ENCODE results near the gene HEATR9. TPM values are rescaled to one million over a fixed set of nuclear protein-coding genes. Genes with fewer than 3 reads are reported as not detected.

HEATR9 gene
- total and polyA plus RNA-seq, 4 donors, result not detected

- Histone ChIP-seq H3K36me3 (ENCODE audit: control insufficient read depth in 1 of 2, insufficient read depth in 2 of 2, low read length in 1 of 2) (no peaks in the 10 kb centered on the region), H3K27me3 (ENCODE audit: control insufficient read depth in 1 of 2, insufficient read depth in 2 of 2, low read length in 1 of 2) (peaks cover 0 to 2% of the 10 kb centered on the region in 2 donors), H3K27ac (ENCODE audit: low read depth in 1 of 2, low read length in 2 of 2) (no peak overlapping the region), H3K4me3 (ENCODE audit: low read length in 2 of 2) (no peak overlapping the region), H3K9me3 (ENCODE audit: control insufficient read depth, low read length) (no peaks in the 10 kb centered on the region), H3K4me1 (ENCODE audit: control insufficient read depth in 1 of 2, insufficient read depth in 2 of 2, low read length in 2 of 2) (no peaks in the 10 kb centered on the region)
- 64 to 70% methylated on average over 5 of the region's 5 CpGs for WGBS, 2 donors
- no peak for ATAC-seq (ENCODE audit: low FRiP score)
- DNase-seq, result no peak
- intact Hi-C loops (cut with DNase I), result no loop called here
Measured at GRCh38 chr17:35907691-35908090, 39.0 kb upstream of the HEATR9 start.

GRCh38 chr17:35906926-35907637, 38.4 kb upstream of the HEATR9 start:
- 52 to 71% methylated on average over 3 of the region's 3 CpGs for WGBS, 2 donors
- intact Hi-C loops (cut with DNase I), result no loop called here

GRCh38 chr17:35906191-35906925, 37.7 kb upstream of the HEATR9 start:
- ATAC-seq (ENCODE audit: low FRiP score) (no peak), DNase-seq (no peak)
- intact Hi-C loops (cut with DNase I), result no loop called here
- Histone ChIP-seq H3K4me1 (ENCODE audit: control insufficient read depth in 1 of 2, insufficient read depth in 2 of 2, low read length in 2 of 2) (no peaks in the 10 kb centered on the region), H3K4me3 (ENCODE audit: low read length in 2 of 2) (no peak overlapping the region), H3K9me3 (ENCODE audit: control insufficient read depth, low read length) (no peaks in the 10 kb centered on the region), H3K36me3 (ENCODE audit: control insufficient read depth in 1 of 2, insufficient read depth in 2 of 2, low read length in 1 of 2) (no peaks in the 10 kb centered on the region), H3K27ac (ENCODE audit: low read depth in 1 of 2, low read length in 2 of 2) (no peak overlapping the region), H3K27me3 (ENCODE audit: control insufficient read depth in 1 of 2, insufficient read depth in 2 of 2, low read length in 1 of 2) (peaks cover 0 to 2% of the 10 kb centered on the region in 2 donors)
- 82 to 93% methylated on average over 5 of the region's 5 CpGs for WGBS, 2 donors

More at GRCh38 chr17:35906926-35907637, 38.4 kb upstream of the HEATR9 start:
- Histone ChIP-seq H3K4me3 (ENCODE audit: low read length in 2 of 2) (no peak overlapping the region), H3K27ac (ENCODE audit: low read depth in 1 of 2, low read length in 2 of 2) (no peak overlapping the region), H3K36me3 (ENCODE audit: control insufficient read depth in 1 of 2, insufficient read depth in 2 of 2, low read length in 1 of 2) (no peaks in the 10 kb centered on the region), H3K9me3 (ENCODE audit: control insufficient read depth, low read length) (no peaks in the 10 kb centered on the region), H3K27me3 (ENCODE audit: control insufficient read depth in 1 of 2, insufficient read depth in 2 of 2, low read length in 1 of 2) (peaks cover 0 to 2% of the 10 kb centered on the region in 2 donors), H3K4me1 (ENCODE audit: control insufficient read depth in 1 of 2, insufficient read depth in 2 of 2, low read length in 2 of 2) (no peaks in the 10 kb centered on the region)
- DNase-seq (no peak), ATAC-seq (ENCODE audit: low FRiP score) (no peak)

- 91 to 94% methylated on average over 5 of the region's 5 CpGs for WGBS, 2 donors
Measured at GRCh38 chr17:35903451-35903850, 34.8 kb upstream of the HEATR9 start.

GRCh38 chr17:35901631-35902175, 33.0 kb upstream of the HEATR9 start:
- no peak for ATAC-seq (ENCODE audit: low FRiP score)

More at GRCh38 chr17:35903451-35903850, 34.8 kb upstream of the HEATR9 start:
- no peaks in the 10 kb centered on the region for H3K36me3 ChIP-seq (ENCODE audit: control insufficient read depth in 1 of 2, insufficient read depth in 2 of 2, low read length in 1 of 2)
- no peaks in the 10 kb centered on the region for H3K9me3 ChIP-seq (ENCODE audit: control insufficient read depth, low read length)
- no peak overlapping the region for H3K4me3 ChIP-seq (ENCODE audit: low read length in 2 of 2)
- H3K27ac ChIP-seq (ENCODE audit: low read depth in 1 of 2, low read length in 2 of 2), result no peak overlapping the region
- DNase-seq (no peak), ATAC-seq (ENCODE audit: low FRiP score) (no peak)
- H3K27me3 ChIP-seq (ENCODE audit: control insufficient read depth in 1 of 2, insufficient read depth in 2 of 2, low read length in 1 of 2), result no peaks in the 10 kb centered on the region
- no peaks in the 10 kb centered on the region for H3K4me1 ChIP-seq (ENCODE audit: control insufficient read depth in 1 of 2, insufficient read depth in 2 of 2, low read length in 2 of 2)
- intact Hi-C loops (cut with DNase I), result no loop called here

GRCh38 chr17:35900708-35901480, 32.2 kb upstream of the HEATR9 start:
- intact Hi-C loops (cut with DNase I), result no loop called here
- WGBS, 2 donors, result 24 to 35% methylated on average over 11 of the region's 11 CpGs
- ATAC-seq (ENCODE audit: low FRiP score), result no peak
- Histone ChIP-seq H3K4me3 (ENCODE audit: low read length in 2 of 2) (no peak overlapping the region), H3K27me3 (ENCODE audit: control insufficient read depth in 1 of 2, insufficient read depth in 2 of 2, low read length in 1 of 2) (no peaks in the 10 kb centered on the region), H3K27ac (ENCODE audit: low read depth in 1 of 2, low read length in 2 of 2) (no peak overlapping the region), H3K4me1 (ENCODE audit: control insufficient read depth in 1 of 2, insufficient read depth in 2 of 2, low read length in 2 of 2) (no peaks in the 10 kb centered on the region), H3K36me3 (ENCODE audit: control insufficient read depth in 1 of 2, insufficient read depth in 2 of 2, low read length in 1 of 2) (no peaks in the 10 kb centered on the region), H3K9me3 (ENCODE audit: control insufficient read depth, low read length) (no peaks in the 10 kb centered on the region)
- no peak for DNase-seq

More at GRCh38 chr17:35901631-35902175, 33.0 kb upstream of the HEATR9 start:
- Histone ChIP-seq H3K27me3 (ENCODE audit: control insufficient read depth in 1 of 2, insufficient read depth in 2 of 2, low read length in 1 of 2) (no peaks in the 10 kb centered on the region), H3K4me1 (ENCODE audit: control insufficient read depth in 1 of 2, insufficient read depth in 2 of 2, low read length in 2 of 2) (no peaks in the 10 kb centered on the region), H3K27ac (ENCODE audit: low read depth in 1 of 2, low read length in 2 of 2) (no peak overlapping the region), H3K36me3 (ENCODE audit: control insufficient read depth in 1 of 2, insufficient read depth in 2 of 2, low read length in 1 of 2) (no peaks in the 10 kb centered on the region), H3K4me3 (ENCODE audit: low read length in 2 of 2) (no peak overlapping the region), H3K9me3 (ENCODE audit: control insufficient read depth, low read length) (no peaks in the 10 kb centered on the region)
- no peak for DNase-seq
- intact Hi-C loops (cut with DNase I), result no loop called here
- 62 to 70% methylated on average over 9 of the region's 9 CpGs for WGBS, 2 donors

GRCh38 chr17:35900280-35900679, 31.6 kb upstream of the HEATR9 start:
- Histone ChIP-seq H3K4me3 (ENCODE audit: low read length in 2 of 2) (no peak overlapping the region), H3K27me3 (ENCODE audit: control insufficient read depth in 1 of 2, insufficient read depth in 2 of 2, low read length in 1 of 2) (no peaks in the 10 kb centered on the region), H3K9me3 (ENCODE audit: control insufficient read depth, low read length) (no peaks in the 10 kb centered on the region), H3K4me1 (ENCODE audit: control insufficient read depth in 1 of 2, insufficient read depth in 2 of 2, low read length in 2 of 2) (no peaks in the 10 kb centered on the region), H3K36me3 (ENCODE audit: control insufficient read depth in 1 of 2, insufficient read depth in 2 of 2, low read length in 1 of 2) (no peaks in the 10 kb centered on the region), H3K27ac (ENCODE audit: low read depth in 1 of 2, low read length in 2 of 2) (no peak overlapping the region)
- WGBS, 2 donors, result 68 to 70% methylated on average over 5 of the region's 5 CpGs
- intact Hi-C loops (cut with DNase I), result no loop called here
- ATAC-seq (ENCODE audit: low FRiP score) (no peak), DNase-seq (no peak)

- Histone ChIP-seq H3K9me3 (ENCODE audit: control insufficient read depth, low read length) (no peaks in the 10 kb centered on the region), H3K36me3 (ENCODE audit: control insufficient read depth in 1 of 2, insufficient read depth in 2 of 2, low read length in 1 of 2) (no peaks in the 10 kb centered on the region), H3K27ac (ENCODE audit: low read depth in 1 of 2, low read length in 2 of 2) (no peak overlapping the region), H3K27me3 (ENCODE audit: control insufficient read depth in 1 of 2, insufficient read depth in 2 of 2, low read length in 1 of 2) (no peaks in the 10 kb centered on the region), H3K4me3 (ENCODE audit: low read length in 2 of 2) (no peak overlapping the region), H3K4me1 (ENCODE audit: control insufficient read depth in 1 of 2, insufficient read depth in 2 of 2, low read length in 2 of 2) (no peaks in the 10 kb centered on the region)
- DNase-seq, result no peak
- ATAC-seq (ENCODE audit: low FRiP score), result no peak
- WGBS, 2 donors, result 62 to 64% methylated on average over 6 of the region's 6 CpGs
- intact Hi-C loops (cut with DNase I), result no loop called here
Measured at GRCh38 chr17:35898283-35899070, 29.8 kb upstream of the HEATR9 start.

Data from aorta (tissue), 5 donors.